LNCaP clone FGC (cell line): ENCODE results near the gene ZNF785.

Source experiments
- DNase-seq: peaks from one replicate; pipeline ENCODE4 v3.0.0-alpha.2; 2011; ENCODE audit warnings: low read depth
- H3K4me3 ChIP-seq: 2 replicates; pipeline ENCODE4 v1.5.1; 2011; ENCODE audit warnings: mild to moderate bottlenecking, low read depth, low read length, control low read depth
- TF ChIP-seq, protein P1 (sequence below): IDR thresholded peaks from 2 replicates; pipeline ENCODE4 v1.5.1; 2012; ENCODE audit warnings: mild to moderate bottlenecking; ENCODE audit not compliant: control insufficient read depth, insufficient read depth; ENCODE audit errors: extremely low read depth

ZNF785 gene

GRCh38 chr16:30557707-30557956 lies 27.9 kb downstream of the ZNF785 start:
- peak overlapping the region; percentile 81 for H3K4me3 ChIP-seq
- TF ChIP-seq, protein P1, sequence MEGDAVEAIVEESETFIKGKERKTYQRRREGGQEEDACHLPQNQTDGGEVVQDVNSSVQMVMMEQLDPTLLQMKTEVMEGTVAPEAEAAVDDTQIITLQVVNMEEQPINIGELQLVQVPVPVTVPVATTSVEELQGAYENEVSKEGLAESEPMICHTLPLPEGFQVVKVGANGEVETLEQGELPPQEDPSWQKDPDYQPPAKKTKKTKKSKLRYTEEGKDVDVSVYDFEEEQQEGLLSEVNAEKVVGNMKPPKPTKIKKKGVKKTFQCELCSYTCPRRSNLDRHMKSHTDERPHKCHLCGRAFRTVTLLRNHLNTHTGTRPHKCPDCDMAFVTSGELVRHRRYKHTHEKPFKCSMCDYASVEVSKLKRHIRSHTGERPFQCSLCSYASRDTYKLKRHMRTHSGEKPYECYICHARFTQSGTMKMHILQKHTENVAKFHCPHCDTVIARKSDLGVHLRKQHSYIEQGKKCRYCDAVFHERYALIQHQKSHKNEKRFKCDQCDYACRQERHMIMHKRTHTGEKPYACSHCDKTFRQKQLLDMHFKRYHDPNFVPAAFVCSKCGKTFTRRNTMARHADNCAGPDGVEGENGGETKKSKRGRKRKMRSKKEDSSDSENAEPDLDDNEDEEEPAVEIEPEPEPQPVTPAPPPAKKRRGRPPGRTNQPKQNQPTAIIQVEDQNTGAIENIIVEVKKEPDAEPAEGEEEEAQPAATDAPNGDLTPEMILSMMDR = no peak

GRCh38 chr16:30556125-30556473 lies 29.4 kb downstream of the ZNF785 start:
- no peak overlapping the region for H3K4me3 ChIP-seq
- peak; percentile 70 for DNase-seq
- TF ChIP-seq, protein P1 = no peak

More at GRCh38 chr16:30557707-30557956, 27.9 kb downstream of the ZNF785 start:
- no peak for DNase-seq

- no peak overlapping the region for H3K4me3 ChIP-seq
- TF ChIP-seq, protein P1 = no peak
- DNase-seq = no peak
These were observed 30.0 kb downstream of the ZNF785 start for GRCh38 chr16:30555315-30556124.

- TF ChIP-seq, protein P1 = no peak
- DNase-seq = no peak
- no peak overlapping the region for H3K4me3 ChIP-seq
These were observed 30.8 kb downstream of the ZNF785 start for GRCh38 chr16:30554557-30555314.

GRCh38 chr16:30553393-30553899 lies 32.1 kb downstream of the ZNF785 start:
- H3K4me3 ChIP-seq = no peak overlapping the region
- no peak for DNase-seq
- TF ChIP-seq, protein P1 = no peak

DNA sequence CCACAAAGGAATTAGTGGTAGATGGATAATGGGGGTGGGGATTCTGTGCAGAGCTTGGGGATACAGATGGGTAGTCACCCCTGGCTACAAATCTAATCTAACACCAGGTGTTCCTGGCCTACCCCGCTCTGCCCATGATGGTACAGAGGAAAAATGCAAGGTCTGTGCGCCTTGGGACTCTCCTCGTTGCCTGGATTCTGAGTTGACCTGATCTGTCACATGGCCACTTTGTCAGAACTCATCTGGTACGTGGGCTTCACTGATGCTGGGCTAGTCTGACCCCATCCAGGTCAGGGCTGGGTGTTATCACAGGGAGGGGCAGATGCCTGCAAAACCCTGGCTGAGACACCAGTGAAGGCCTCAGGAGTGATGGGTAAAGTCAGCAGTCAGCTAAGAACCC lies 32.5 kb downstream of the ZNF785 start:
- no peak for DNase-seq
- TF ChIP-seq, protein P1 = no peak
- no peak overlapping the region for H3K4me3 ChIP-seq
